NCI-H748 (cell line): ENCODE measurements around the gene FHIT.
A peak's percentile ranks its signal among the peaks of the same experiment; 100 is the strongest.

Source experiments
- DNase-seq: peaks from one replicate; lab custom pipeline; 2025; ENCODE audit not compliant: unreplicated experiment; lab: John Stamatoyannopoulos, UW

The FHIT gene

GRCh38 chr3:60262546-60262945 lies 988.7 kb downstream of the FHIT start:
- no peak for DNase-seq

- DNase-seq: no peak
Observed at GRCh38 chr3:60260546-60260945, 990.7 kb downstream of the FHIT start.

- no peak for DNase-seq
Observed at GRCh38 chr3:60250810-60251209, 1000.4 kb downstream of the FHIT start.

GRCh38 chr3:60250206-60250605 lies 1001.0 kb downstream of the FHIT start:
- no peak for DNase-seq

GRCh38 chr3:60246361-60246760 lies 1004.9 kb downstream of the FHIT start:
- DNase-seq: no peak

- no peak for DNase-seq
Observed at GRCh38 chr3:60243456-60243855, 1007.8 kb downstream of the FHIT start.

- DNase-seq: peak; percentile 91
Observed at GRCh38 chr3:60240492-60240891, 1010.8 kb downstream of the FHIT start.

- no peak for DNase-seq
Observed at GRCh38 chr3:60238550-60238949, 1012.7 kb downstream of the FHIT start.

GRCh38 chr3:60229502-60229901 lies 1021.8 kb downstream of the FHIT start:
- no peak for DNase-seq

GRCh38 chr3:60228823-60229222 lies 1022.4 kb downstream of the FHIT start:
- DNase-seq: no peak

GRCh38 chr3:60226912-60227311 lies 1024.3 kb downstream of the FHIT start:
- DNase-seq: no peak

- DNase-seq: no peak
Observed at GRCh38 chr3:60225848-60226247, 1025.4 kb downstream of the FHIT start.

GRCh38 chr3:60220768-60221167 lies 1030.5 kb downstream of the FHIT start:
- DNase-seq: peak; percentile 82

GRCh38 chr3:60219501-60219900 lies 1031.8 kb downstream of the FHIT start:
- DNase-seq: no peak

- DNase-seq: no peak
Observed at GRCh38 chr3:60217156-60217911, 1033.9 kb downstream of the FHIT start.

- no peak for DNase-seq
Observed at GRCh38 chr3:60216462-60217075, 1034.7 kb downstream of the FHIT start.

- no peak for DNase-seq
Observed at GRCh38 chr3:60215946-60216345, 1035.3 kb downstream of the FHIT start.

GRCh38 chr3:60207905-60208304 lies 1043.3 kb downstream of the FHIT start:
- DNase-seq: no peak

GRCh38 chr3:60206206-60206605 lies 1045.0 kb downstream of the FHIT start:
- peak; percentile 83 for DNase-seq

GRCh38 chr3:60202052-60202726 lies 1049.1 kb downstream of the FHIT start:
- peak; percentile 79 for DNase-seq

- DNase-seq: no peak
Observed at GRCh38 chr3:60199306-60199705, 1051.9 kb downstream of the FHIT start.

- no peak for DNase-seq
Observed at GRCh38 chr3:60198179-60198720, 1053.0 kb downstream of the FHIT start.
